ENCODE data around the gene GRIP1.

The GRIP1 gene, protein sequence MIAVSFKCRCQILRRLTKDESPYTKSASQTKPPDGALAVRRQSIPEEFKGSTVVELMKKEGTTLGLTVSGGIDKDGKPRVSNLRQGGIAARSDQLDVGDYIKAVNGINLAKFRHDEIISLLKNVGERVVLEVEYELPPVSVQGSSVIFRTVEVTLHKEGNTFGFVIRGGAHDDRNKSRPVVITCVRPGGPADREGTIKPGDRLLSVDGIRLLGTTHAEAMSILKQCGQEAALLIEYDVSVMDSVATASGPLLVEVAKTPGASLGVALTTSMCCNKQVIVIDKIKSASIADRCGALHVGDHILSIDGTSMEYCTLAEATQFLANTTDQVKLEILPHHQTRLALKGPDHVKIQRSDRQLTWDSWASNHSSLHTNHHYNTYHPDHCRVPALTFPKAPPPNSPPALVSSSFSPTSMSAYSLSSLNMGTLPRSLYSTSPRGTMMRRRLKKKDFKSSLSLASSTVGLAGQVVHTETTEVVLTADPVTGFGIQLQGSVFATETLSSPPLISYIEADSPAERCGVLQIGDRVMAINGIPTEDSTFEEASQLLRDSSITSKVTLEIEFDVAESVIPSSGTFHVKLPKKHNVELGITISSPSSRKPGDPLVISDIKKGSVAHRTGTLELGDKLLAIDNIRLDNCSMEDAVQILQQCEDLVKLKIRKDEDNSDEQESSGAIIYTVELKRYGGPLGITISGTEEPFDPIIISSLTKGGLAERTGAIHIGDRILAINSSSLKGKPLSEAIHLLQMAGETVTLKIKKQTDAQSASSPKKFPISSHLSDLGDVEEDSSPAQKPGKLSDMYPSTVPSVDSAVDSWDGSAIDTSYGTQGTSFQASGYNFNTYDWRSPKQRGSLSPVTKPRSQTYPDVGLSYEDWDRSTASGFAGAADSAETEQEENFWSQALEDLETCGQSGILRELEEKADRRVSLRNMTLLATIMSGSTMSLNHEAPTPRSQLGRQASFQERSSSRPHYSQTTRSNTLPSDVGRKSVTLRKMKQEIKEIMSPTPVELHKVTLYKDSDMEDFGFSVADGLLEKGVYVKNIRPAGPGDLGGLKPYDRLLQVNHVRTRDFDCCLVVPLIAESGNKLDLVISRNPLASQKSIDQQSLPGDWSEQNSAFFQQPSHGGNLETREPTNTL

DNA sequence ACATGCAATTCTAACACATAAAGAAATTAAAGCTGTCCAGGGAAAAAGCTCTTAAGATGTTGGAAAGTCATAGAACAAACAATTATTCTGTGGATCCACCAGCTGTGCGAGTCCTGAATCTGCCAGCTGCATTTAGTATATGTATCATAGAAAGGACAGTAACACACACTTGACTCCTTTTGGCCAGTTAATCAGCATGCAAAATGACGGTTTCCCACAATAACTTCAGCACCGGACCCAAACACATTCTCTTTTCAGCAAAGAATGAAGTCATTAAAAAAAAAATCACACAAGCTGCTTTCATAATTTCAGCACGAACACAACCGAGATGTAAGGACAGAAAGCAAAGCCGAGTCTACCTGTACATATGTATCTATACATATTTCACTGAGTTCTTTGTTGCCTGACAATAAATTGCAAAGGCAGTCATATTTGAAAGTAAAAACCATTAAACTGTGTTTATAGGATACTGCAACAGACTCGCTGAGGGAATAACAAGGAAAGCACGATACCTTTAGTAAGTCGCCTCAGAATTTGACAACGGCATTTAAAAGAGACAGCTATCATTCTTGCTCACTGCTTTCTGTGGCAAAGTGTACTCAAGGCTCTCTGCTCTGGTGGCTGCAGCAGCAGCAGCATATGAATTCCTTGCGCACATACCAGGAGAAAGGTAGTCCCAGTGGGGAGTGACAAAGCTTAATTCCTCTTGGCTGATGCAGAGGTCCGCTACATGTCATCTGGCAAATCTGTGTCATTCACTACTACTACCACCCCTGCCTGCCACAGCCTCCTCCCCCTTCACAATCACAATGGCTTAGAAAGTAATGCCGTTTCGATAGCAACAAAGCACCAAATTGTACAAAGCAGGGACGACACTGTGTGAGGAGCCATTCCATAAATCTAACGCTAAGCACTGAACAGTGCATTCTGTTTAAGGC is at the start of gene GRIP1:
TSS of gene GRIP1 (minus strand) at position 739 of the 938 bp plus-strand sequence. CDS start at position 567, 172 bp downstream.
- no peak for DNase-seq (ENCODE audit: low spot score)

DNA sequence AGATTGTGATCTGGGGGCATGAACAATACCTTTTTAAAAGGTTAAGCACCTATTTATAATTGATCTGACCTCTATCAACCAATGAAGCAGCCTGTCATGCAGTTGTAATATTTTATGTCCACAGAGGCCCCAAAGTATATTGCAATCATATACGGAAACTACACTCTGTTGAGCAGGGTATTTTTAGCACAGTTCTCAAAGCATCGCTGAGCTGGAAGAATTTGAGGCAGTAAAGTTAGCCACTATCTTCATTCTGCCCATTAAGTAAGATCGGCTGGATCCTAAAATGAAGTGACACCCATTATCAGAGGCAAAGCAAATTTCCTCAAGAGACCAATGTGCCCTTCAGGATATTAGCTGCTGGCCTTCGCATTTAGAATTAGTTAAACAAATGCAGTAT is 47.7 kb upstream of the GRIP1 start:
- no peak for DNase-seq (ENCODE audit: low spot score)

DNA sequence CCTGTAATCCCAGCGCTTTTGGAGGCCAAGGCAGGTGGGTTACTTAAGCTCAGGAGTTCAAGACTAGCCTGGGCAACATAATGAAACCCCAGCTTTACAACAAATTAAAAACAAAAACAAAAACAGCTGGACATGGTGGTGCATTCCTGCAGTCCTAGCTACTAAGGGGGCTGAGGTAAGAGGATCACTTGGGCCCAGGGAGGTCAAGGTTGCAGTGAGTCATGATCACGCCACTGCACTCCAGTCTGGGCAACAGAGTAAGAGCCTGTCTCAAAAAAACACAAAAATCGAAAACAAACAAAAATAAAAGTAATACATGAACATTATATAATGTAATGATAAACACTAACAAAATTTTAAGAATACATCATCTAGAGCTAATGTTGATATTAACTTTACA is 46.2 kb upstream of the GRIP1 start:
- DNase-seq (ENCODE audit: low spot score): no peak

- DNase-seq (ENCODE audit: low spot score): no peak
Observed at GRCh38 chr12:66724616-66725015, 45.7 kb upstream of the GRIP1 start.

- no peak for DNase-seq (ENCODE audit: low spot score)
Observed at GRCh38 chr12:66724026-66724425, 45.1 kb upstream of the GRIP1 start.

- DNase-seq (ENCODE audit: low spot score): no peak
Observed at GRCh38 chr12:66719862-66720261, 41.0 kb upstream of the GRIP1 start.

DNA sequence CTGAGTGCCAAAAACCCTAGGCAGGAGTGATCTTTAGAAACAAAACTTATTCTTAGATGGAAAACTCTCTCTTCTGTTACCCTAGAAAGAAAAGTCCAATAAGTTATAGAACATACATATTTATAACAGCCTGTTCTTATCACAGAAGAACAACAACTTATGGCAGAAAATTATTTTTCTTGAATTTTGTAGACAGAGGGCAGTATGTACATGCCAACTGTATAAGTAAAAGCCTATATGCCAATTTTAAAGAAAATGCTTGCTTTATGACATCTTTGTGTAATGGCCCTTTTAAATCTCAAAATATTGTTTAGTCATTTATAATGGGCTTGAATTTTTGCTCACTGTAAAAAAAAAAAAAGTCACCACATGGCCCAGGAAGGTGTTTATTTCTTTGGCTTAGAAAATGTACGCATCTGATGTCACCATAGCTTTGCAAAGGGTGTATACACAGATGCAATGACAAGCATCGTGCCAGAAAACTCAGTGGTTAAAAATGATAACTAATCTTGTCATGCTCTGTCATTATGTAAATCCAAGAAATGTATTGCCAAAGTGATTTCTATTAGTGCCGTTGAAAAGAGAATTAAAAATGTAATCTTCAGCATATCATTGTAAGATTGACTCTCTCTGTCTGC is 38.3 kb upstream of the GRIP1 start:
- no peak for DNase-seq (ENCODE audit: low spot score)

GRCh38 chr12:66716522-66716921 is 37.6 kb upstream of the GRIP1 start:
- no peak for DNase-seq (ENCODE audit: low spot score)

DNA sequence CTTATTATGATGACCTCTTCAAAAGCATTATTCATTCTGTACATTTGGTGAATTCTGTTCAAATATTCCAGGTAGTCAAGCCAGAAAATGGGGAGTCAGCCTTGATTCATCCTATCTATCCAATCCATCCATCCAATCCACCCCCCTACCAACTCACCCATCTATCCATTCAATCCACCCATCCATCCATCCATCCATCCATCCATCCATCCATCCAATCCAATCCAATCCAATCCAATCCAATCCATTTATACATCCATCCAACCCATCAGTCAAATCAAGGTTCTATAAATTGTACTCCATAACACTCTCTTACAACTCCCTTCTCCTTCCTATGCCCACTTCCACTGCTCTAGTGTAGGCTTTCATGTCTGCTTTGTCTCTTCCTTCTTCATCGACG is 35.8 kb upstream of the GRIP1 start:
- no peak for DNase-seq (ENCODE audit: low spot score)

DNA sequence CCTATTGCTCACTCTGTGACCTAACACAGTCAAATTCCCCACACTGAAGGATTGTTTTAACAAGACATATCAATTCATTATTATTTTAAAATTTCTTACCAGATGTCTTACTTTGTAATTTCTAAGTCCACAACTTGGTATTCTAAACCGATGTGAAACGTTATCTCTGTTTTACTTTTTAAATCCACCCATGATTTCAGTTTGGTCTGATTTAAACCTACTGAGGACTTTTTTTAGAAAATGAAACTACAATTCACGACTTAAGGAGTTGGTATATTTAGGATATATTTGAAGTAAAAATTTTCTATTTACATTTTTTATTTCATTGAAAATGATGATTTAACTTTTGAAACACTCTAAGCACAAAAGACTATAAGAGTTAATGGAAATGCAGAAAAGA is 35.1 kb upstream of the GRIP1 start:
- DNase-seq (ENCODE audit: low spot score): no peak

DNA sequence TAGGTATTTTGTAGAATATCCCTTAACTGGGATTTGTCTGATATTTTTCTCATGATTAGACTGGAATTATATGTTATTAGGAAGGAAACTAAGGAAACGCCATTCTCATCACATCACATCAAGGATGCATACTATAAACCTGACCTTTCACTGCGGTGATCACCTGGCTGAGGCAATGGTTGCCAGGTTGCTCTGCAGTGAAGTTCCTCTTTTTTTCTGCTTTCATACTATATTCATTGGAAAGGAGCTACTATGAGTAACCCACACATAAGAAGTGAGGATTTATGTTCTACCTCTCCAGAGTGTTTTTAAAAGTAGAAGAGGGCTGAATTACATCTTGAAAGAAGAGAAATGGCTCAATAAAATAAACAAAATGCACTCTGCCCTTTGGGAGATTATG is 31.0 kb upstream of the GRIP1 start:
- no peak for DNase-seq (ENCODE audit: low spot score)

DNA sequence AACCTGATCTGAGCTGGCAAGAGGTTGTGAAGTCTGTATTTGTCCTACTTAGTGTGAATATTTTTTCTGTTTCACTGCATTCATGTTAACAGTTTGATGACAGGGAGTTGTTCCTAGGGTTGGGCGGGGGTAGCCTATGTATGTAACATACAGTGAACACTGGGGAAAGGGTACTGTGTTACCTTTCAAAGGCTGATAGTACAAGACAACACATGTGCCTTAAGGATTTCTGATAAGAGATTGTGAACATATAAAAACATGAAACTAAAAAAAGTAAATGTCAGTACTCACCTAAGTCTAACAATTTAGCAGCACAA is 30.5 kb upstream of the GRIP1 start:
- DNase-seq (ENCODE audit: low spot score): no peak

DNA sequence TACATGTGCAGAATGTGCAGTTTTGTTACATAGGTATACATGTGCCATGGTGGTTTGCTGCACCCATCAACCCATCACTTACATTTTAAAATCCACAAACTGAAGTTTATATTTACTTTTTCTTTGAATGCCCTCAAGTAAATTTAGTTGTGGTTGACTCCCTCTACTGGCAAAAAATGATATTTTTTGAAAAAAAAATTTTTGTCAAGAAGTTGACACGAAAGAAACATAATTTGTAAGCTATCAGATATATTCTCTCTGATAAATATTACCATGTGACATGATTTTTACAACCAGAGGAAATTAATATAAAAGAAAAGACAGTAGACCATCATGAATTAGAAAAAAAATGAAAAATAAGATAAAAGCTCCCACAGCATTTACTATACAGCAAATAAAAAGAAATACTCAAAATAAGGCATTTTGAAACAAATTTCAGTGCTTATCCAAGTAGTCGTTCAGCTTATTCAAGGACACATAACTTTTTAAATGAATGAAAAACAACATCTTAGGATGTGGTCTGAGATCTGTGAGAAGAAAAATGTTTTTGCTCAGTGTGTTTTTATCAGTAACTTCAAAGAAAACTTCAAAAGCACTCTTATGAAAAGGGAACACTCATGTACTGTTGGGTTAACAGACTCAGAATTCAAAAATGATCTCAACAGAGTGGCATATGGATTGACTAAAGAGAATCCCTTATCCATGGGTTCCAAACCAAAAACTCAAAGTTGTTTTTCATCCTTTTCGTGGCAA is 30.0 kb upstream of the GRIP1 start:
- peak; percentile 15 for DNase-seq (ENCODE audit: low spot score)

DNA sequence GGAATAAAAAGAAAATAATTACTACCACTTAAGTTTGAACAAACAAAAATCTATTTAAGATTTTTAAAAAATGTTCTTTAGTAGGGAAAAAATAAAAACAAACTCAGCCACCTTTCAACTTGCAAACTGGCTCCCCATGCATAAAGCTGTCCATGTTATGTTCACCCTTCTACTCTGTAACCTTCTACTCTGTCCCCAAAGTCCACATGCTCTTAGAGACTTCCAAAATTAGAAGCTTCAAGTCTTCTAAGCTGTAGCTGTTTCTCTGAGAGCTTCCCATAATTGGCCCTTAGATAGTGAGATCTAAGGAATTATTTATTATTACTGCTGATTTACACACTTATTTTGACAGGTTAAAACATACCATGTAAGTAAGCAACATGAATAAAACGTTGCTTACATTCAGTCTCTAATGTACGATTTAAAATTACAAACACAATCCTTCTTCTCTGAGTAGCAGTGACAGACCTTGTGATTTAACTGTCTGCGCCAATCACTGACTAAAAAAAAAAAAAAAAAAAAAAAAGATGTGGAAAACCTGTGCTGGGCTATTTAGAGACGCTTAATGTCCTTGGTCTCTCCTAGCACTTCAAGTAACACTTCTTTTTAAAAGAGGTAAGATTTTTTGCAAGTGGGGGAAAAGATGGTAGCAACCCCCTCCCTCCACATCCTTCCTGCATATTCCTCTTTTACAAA is 28.3 kb upstream of the GRIP1 start:
- DNase-seq (ENCODE audit: low spot score): no peak

DNA sequence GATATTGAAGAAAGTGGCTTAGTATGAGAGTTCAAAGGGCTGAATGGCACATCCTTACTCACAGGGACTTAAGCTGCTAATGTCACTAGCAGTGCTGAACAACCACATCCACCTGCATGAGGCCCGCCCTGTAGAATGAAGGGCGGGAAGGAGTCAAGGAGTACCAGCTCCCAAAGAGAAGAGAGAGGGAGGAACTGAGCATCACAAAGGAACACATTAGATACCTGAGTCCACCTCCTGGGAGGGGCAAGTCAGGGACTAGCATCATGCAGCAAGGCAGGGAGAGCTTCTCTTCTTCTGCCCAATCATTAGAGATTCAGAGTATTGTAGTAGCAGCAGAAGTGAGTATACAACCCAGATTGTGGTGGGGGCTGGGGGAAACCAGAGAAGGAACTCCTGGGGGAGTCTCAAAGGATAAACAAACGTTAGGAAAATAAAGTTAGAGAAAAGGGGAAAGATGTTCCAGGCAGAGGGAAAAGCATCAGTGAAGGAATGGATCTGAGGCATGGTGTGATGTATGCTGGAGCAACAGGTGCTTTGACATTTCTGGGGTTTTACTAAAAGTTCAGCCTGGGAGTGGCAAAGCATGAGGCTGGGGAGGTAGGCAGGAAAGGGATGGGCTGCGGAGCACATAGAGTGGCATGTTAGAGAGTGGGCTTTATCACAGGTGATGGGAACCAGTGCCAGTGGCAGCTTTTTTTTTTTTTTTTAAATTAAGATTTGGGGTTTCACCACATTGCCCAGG is 21.0 kb upstream of the GRIP1 start:
- no peak for DNase-seq (ENCODE audit: low spot score)

DNA sequence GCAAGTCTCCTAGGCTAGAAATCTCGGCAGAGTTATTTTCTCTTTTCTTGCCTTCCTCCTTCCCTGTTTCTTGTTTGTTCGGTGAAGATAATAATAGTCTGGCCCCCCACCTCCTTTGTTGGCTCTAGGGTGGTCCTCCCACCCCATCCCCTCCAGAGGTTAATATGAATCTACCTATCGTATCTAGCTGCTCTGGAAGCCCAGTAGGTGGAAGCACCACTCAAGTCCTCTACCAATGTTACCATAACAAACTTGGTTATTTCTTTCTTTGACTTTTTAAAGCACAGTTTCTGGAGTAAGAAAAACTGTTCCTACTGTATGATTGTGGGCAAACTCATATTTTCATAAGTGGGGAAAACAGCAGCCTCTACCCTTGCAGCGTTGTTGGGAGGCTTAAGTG is 19.7 kb upstream of the GRIP1 start:
- no peak for DNase-seq (ENCODE audit: low spot score)

DNA sequence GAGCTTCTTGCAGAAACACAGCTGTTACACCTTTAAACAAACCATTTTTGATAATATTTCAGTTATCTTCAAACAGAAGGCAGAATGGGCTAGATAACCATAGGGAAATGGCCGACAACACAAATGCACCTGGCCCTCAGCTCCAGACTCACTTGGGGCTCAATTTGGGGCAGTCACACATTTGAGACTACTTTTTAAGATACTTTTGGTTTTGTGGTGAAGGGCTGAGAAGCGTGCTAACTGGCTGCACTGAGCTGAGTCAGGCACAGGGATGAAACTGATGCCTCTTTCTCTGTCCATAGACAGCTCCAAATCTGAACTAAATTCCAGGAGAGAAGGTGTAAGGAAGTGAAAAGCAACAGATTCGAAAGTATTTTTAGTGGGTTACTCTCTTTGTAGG is 18.5 kb upstream of the GRIP1 start:
- no peak for DNase-seq (ENCODE audit: low spot score)

DNA sequence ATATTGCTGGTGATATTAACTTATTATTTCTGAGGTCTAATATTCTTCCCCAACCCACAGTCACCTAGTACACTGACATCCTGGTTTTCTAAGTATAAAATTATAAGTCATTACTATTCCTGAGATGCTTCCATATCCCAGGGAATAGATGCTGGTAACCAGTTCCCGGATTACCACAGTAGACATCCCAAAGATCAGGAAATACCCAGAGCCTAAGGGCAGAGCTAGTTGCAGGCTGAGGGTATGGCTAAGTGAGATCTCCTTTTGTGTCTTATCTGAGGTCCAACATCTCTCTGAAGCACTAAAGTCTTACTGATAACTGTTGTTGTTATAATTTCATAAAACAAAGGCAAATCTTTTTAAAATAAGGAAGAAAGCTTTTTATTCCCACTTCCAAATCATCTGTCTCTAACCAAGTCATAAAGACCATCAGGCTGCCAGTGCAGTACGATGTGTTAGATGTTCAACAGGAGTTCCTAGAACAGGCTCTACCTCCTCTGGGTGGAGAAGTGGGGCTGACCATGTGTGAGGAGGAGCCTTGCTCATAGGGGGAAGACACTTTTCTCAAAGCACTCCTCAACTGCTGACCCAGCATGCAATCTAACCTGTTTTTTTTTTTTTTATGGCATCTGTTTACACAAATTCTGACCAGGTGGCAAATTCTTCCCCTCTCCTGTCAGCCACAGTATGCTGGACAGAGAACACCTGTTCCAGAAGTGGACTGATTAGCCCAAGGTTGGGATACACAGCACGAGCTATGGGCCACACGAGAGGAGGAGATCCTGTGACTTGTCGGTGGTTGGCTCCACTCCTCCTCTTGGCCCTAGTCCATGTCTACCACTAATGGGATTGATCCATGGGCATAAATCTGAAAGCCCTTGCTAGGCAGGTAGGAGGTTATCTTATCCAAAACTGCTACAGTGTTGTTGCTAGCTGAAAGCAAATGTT is 16.1 kb upstream of the GRIP1 start:
- no peak for DNase-seq (ENCODE audit: low spot score)

Measured in pons (tissue), 1 donor.